ENCODE data around the gene SHISA9.

The SHISA9 gene

DNA sequence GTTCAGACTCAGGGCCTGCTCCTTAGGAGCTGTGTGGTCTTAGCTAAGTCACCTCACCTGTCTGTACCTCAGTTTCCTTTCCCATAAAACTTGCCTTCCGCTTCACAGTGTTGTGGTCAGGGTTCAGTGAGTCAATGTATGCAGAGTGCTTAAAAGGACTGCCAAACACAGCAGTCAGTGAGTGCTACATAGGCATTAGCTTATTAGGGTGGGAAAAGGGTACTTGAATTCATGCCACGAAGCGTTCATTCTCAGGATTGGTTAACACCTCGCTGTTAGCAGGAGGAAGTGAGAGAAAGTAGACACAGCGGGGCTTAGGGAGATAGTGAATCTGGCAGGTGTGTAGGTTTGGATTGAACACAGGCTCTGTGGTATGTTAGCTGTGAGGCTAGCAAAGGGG, 155.2 kb downstream of the SHISA9 start:
- Histone ChIP-seq H4K20me1 (ENCODE audit: control insufficient read depth, insufficient read depth, low read depth, low read length) (no peaks in the 10 kb centered on the region), H3F3A (ENCODE audit: control insufficient read depth, insufficient read depth) (no peaks in the 10 kb centered on the region), H3K4me3 (ENCODE audit: low read length) (no peak overlapping the region), H3K36me3 (ENCODE audit: control insufficient read depth, low read length) (no peaks in the 10 kb centered on the region), H3K9me2 (replicated peaks; ENCODE audit: control insufficient read depth, low read length) (no peaks in the 10 kb centered on the region), H3K9me3 (ENCODE audit: control insufficient read depth, insufficient read depth, low read length) (no peaks in the 10 kb centered on the region), H3K27me3 (ENCODE audit: control insufficient read depth, low read length) (no peaks in the 10 kb centered on the region), H3K79me2 (ENCODE audit: control insufficient read depth, low read length) (no peaks in the 10 kb centered on the region), H3K4me2 (ENCODE audit: low read length) (no peak overlapping the region), H3K27ac (ENCODE audit: low read depth, low read length) (no peak overlapping the region), H3K4me1 (ENCODE audit: control insufficient read depth, low read length) (no peaks in the 10 kb centered on the region)
- TF ChIP-seq EZH2phosphoT487 (IDR thresholded peaks at IDR 0.05; ENCODE audit: borderline replicate concordance, low read length): no peak
- TF ChIP-seq, protein P1, sequence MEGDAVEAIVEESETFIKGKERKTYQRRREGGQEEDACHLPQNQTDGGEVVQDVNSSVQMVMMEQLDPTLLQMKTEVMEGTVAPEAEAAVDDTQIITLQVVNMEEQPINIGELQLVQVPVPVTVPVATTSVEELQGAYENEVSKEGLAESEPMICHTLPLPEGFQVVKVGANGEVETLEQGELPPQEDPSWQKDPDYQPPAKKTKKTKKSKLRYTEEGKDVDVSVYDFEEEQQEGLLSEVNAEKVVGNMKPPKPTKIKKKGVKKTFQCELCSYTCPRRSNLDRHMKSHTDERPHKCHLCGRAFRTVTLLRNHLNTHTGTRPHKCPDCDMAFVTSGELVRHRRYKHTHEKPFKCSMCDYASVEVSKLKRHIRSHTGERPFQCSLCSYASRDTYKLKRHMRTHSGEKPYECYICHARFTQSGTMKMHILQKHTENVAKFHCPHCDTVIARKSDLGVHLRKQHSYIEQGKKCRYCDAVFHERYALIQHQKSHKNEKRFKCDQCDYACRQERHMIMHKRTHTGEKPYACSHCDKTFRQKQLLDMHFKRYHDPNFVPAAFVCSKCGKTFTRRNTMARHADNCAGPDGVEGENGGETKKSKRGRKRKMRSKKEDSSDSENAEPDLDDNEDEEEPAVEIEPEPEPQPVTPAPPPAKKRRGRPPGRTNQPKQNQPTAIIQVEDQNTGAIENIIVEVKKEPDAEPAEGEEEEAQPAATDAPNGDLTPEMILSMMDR (IDR thresholded peaks at IDR 0.05; ENCODE audit: low read depth, low read length, poor library complexity, severe bottlenecking): no peak

DNA sequence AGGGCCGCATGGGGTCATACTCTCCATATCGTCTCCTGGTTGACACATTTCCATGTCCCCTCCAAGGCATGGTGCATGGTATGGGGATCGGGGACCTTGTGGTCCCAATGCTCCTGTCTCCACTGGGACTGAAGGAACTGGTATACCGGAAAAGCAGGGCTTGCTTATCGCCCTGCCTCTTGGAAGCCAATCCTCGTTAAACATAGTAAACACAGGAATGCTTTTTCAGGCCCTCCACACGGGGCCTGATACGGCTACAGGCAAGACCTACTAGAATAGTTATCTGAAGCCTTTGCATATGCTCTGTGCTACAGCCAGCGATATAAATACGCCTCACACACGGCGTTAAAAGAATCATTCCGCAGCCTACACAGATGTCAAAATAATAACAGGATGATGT, 159.5 kb downstream of the SHISA9 start:
- Histone ChIP-seq H3K4me1 (ENCODE audit: control insufficient read depth, low read length) (no peaks in the 10 kb centered on the region), H3F3A (ENCODE audit: control insufficient read depth, insufficient read depth) (no peaks in the 10 kb centered on the region), H3K27me3 (ENCODE audit: control insufficient read depth, low read length) (no peaks in the 10 kb centered on the region), H3K36me3 (ENCODE audit: control insufficient read depth, low read length) (no peaks in the 10 kb centered on the region), H3K27ac (ENCODE audit: low read depth, low read length) (no peak overlapping the region), H3K9me3 (ENCODE audit: control insufficient read depth, insufficient read depth, low read length) (no peaks in the 10 kb centered on the region), H4K20me1 (ENCODE audit: control insufficient read depth, insufficient read depth, low read depth, low read length) (no peaks in the 10 kb centered on the region), H3K9me2 (replicated peaks; ENCODE audit: control insufficient read depth, low read length) (no peaks in the 10 kb centered on the region), H3K4me2 (ENCODE audit: low read length) (no peak overlapping the region), H3K4me3 (ENCODE audit: low read length) (no peak overlapping the region), H3K79me2 (ENCODE audit: control insufficient read depth, low read length) (no peaks in the 10 kb centered on the region)
- TF ChIP-seq EZH2phosphoT487 (IDR thresholded peaks at IDR 0.05; ENCODE audit: borderline replicate concordance, low read length): no peak

DNA sequence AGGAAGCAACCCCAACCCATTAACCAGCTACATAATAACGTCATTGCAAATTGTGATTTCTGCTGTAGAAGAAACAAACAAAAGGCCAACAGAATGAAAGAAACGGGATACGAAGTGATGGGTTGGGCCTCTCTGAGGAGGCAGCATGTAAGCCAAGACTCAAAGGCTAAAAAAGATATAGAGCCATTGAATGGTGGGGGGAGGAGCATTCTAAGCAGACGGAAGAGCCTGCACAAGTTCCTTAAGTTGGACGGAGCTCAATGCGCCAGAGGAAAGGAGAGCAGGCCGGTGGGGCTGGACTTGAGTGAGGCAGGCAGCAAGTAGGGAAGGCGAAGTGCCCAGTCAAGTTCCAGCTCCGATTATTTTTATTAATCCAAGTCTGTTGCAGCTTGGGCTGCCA, 160.3 kb downstream of the SHISA9 start:
- Histone ChIP-seq H4K20me1 (ENCODE audit: control insufficient read depth, insufficient read depth, low read depth, low read length) (no peaks in the 10 kb centered on the region), H3K27me3 (ENCODE audit: control insufficient read depth, low read length) (no peaks in the 10 kb centered on the region), H3K9me2 (replicated peaks; ENCODE audit: control insufficient read depth, low read length) (no peaks in the 10 kb centered on the region), H3K36me3 (ENCODE audit: control insufficient read depth, low read length) (no peaks in the 10 kb centered on the region), H3K79me2 (ENCODE audit: control insufficient read depth, low read length) (no peaks in the 10 kb centered on the region), H3K27ac (ENCODE audit: low read depth, low read length) (no peak overlapping the region), H3K4me1 (ENCODE audit: control insufficient read depth, low read length) (no peaks in the 10 kb centered on the region), H3K9me3 (ENCODE audit: control insufficient read depth, insufficient read depth, low read length) (no peaks in the 10 kb centered on the region), H3K4me3 (ENCODE audit: low read length) (no peak overlapping the region), H3K4me2 (ENCODE audit: low read length) (no peak overlapping the region), H3F3A (ENCODE audit: control insufficient read depth, insufficient read depth) (no peaks in the 10 kb centered on the region)
- TF ChIP-seq, protein P1 (IDR thresholded peaks at IDR 0.05; ENCODE audit: low read depth, low read length, poor library complexity, severe bottlenecking): no peak
- no peak for TF ChIP-seq EZH2phosphoT487 (IDR thresholded peaks at IDR 0.05; ENCODE audit: borderline replicate concordance, low read length)

DNA sequence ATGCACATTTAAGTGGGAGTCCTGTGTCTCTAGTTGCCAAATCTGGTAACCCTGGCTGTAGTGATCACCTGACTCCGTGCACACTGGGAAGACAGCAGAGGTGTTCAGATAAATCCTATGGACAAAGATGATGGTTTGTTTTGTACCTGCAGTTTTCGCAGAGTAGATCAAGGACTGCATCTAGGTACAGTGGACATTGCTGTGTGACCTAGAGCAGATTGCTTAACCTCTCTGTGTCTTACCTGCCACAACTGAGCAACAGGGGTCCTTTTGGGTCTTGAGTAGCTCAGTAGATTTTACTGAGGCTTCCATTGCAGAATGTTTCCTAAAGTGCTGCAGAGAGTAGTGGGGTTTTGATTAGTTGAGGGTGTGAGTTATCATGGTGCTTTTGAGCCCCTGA, 160.8 kb downstream of the SHISA9 start:
- no peaks in the 10 kb centered on the region for H4K20me1 ChIP-seq (ENCODE audit: control insufficient read depth, insufficient read depth, low read depth, low read length)
- no peak for TF ChIP-seq EZH2phosphoT487 (IDR thresholded peaks at IDR 0.05; ENCODE audit: borderline replicate concordance, low read length)
- TF ChIP-seq, protein P1 (IDR thresholded peaks at IDR 0.05; ENCODE audit: low read depth, low read length, poor library complexity, severe bottlenecking): no peak
- no peaks in the 10 kb centered on the region for H3K27me3 ChIP-seq (ENCODE audit: control insufficient read depth, low read length)
- H3K4me1 ChIP-seq (ENCODE audit: control insufficient read depth, low read length): no peaks in the 10 kb centered on the region
- no peaks in the 10 kb centered on the region for H3K79me2 ChIP-seq (ENCODE audit: control insufficient read depth, low read length)
- no peaks in the 10 kb centered on the region for H3K36me3 ChIP-seq (ENCODE audit: control insufficient read depth, low read length)
- H3K4me3 ChIP-seq (ENCODE audit: low read length): no peak overlapping the region
- no peaks in the 10 kb centered on the region for H3F3A ChIP-seq (ENCODE audit: control insufficient read depth, insufficient read depth)
- H3K9me2 ChIP-seq (replicated peaks; ENCODE audit: control insufficient read depth, low read length): no peaks in the 10 kb centered on the region
- H3K27ac ChIP-seq (ENCODE audit: low read depth, low read length): no peak overlapping the region
- no peaks in the 10 kb centered on the region for H3K9me3 ChIP-seq (ENCODE audit: control insufficient read depth, insufficient read depth, low read length)
- no peak overlapping the region for H3K4me2 ChIP-seq (ENCODE audit: low read length)
